K562 (cell line): ENCODE data around the gene CCDC124. TPM values are rescaled to one million over a fixed set of nuclear protein-coding genes. Genes with fewer than 3 reads are reported as not detected.

Experiments used
- ATAC-seq: fragments of 200-7000 bp; cut with Tn5 transposase; 3 replicates; pipeline ENCODE4 v1.9.1; 2020; ENCODE audit warnings: moderate library complexity
- BruUV-seq: library from RNA; stranded (reverse); fragments of 400-500 nt; replicated peaks from 2 replicates; lab custom pipeline; 2021; lab: Mats Ljungman, UMichigan
- CTCF ChIA-PET: fragments of 300-600 bp; formaldehyde crosslinking; extraction: SDS; loops from one replicate; lab custom pipeline; 2021; ENCODE audit warnings: low intra/inter-chr PET ratio; lab: Yijun Ruan, JAX
- POLR2A ChIA-PET: fragments of 300-600, 350-650 bp; sonication (Branson Sonifier 250); formaldehyde crosslinking; extraction: SDS; loops from one replicate; lab custom pipeline; 2021; ENCODE audit warnings: antibody characterized with exemption, inconsistent platforms; lab: Yijun Ruan, JAX
- DNase-seq, 4 experiments: peaks; one replicate each; pipeline versions ENCODE4 v3.0.0 to v3.0.0-alpha.2; 2011 to 2018; ENCODE audit warnings: low spot score in 3 of 4, mixed read lengths in 3 of 4; ENCODE audit errors: extremely low read depth in 1 of 4
- FAIRE-seq: peaks from 2 replicates; lab custom pipeline; 2011; peaks lifted over from hg19 to GRCh38; lab: Jason Lieb, UNC
- H2AFZ ChIP-seq: 2 replicates; pipeline ENCODE4 v1.6.0; 2011; ENCODE audit warnings: low read depth, low read length, control low read depth, inconsistent platforms
- H3K27ac ChIP-seq: fragments of 200-600 bp; 3 replicates; pipeline ENCODE4 v1.8.0; 2011; ENCODE audit warnings: low read depth, mild to moderate bottlenecking, control low read depth, inconsistent platforms, low read length, moderate library complexity, mixed read lengths; ENCODE audit errors: extremely low read depth
- H3K27me3 ChIP-seq, 2 experiments: fragments of 300-600 bp in 1 of 2; 2 replicates in 1 of 2; 3 replicates in 1 of 2; pipeline versions ENCODE4 v1.6.0 to v1.8.0; 2011; ENCODE audit warnings: inconsistent platforms in 2 of 2, low read length in 2 of 2, mild to moderate bottlenecking in 1 of 2, mixed read lengths in 1 of 2, moderate library complexity in 1 of 2; ENCODE audit not compliant: control insufficient read depth in 2 of 2, insufficient read depth in 2 of 2
- H3K36me3 ChIP-seq: fragments of 300-600 bp; 3 replicates; pipeline ENCODE4 v1.8.0; 2011; ENCODE audit warnings: mild to moderate bottlenecking, low read length, inconsistent platforms; ENCODE audit not compliant: control insufficient read depth, insufficient read depth
- H3K4me1 ChIP-seq, 2 experiments: fragments of 200-600 bp in 1 of 2; replicated peaks in 1 of 2; 2 replicates in 1 of 2; 3 replicates in 1 of 2; pipeline versions ENCODE4 v1.5.1 to v1.8.0; 2011; ENCODE audit warnings: inconsistent platforms in 2 of 2, low read length in 2 of 2, mild to moderate bottlenecking in 1 of 2, mixed read lengths in 1 of 2, moderate library complexity in 1 of 2; ENCODE audit not compliant: control insufficient read depth in 2 of 2, insufficient read depth in 2 of 2
- H3K4me2 ChIP-seq: 2 replicates; pipeline ENCODE4 v1.6.1; 2011; ENCODE audit warnings: low read length, control low read depth, inconsistent platforms, mixed read lengths; ENCODE audit not compliant: insufficient read depth
- H3K4me3 ChIP-seq: fragments of 200-600 bp; sonication (generic), shearing (Covaris generic); 2 replicates; pipeline ENCODE4 v1.5.1; 2016; ENCODE audit warnings: control low read depth, inconsistent platforms
- H3K79me2 ChIP-seq: fragments of 200-600 bp; 3 replicates; pipeline ENCODE4 v1.8.0; 2011; ENCODE audit warnings: low read length, inconsistent platforms; ENCODE audit not compliant: control insufficient read depth, insufficient read depth
- H3K9ac ChIP-seq, 2 experiments: 2 replicates each; pipeline versions ENCODE4 v1.6.0 to v1.6.1; 2011; ENCODE audit warnings: low read depth in 2 of 2, low read length in 2 of 2, control low read depth in 1 of 2, inconsistent platforms in 1 of 2, mild to moderate bottlenecking in 1 of 2, mixed read lengths in 1 of 2; ENCODE audit not compliant: insufficient read depth in 1 of 2
- H3K9me1 ChIP-seq: one replicate; pipeline ENCODE4 v1.6.0; 2011; ENCODE audit warnings: inconsistent platforms, mild to moderate bottlenecking, low read length, moderate library complexity; ENCODE audit not compliant: control insufficient read depth, insufficient read depth
- H3K9me3 ChIP-seq: replicated peaks from 2 replicates; pipeline ENCODE4 v1.5.1; 2011; ENCODE audit warnings: low read depth, low read length, inconsistent platforms; ENCODE audit not compliant: control insufficient read depth, insufficient read depth
- H4K20me1 ChIP-seq: replicated peaks from 2 replicates; pipeline ENCODE4 v1.6.1; 2011; ENCODE audit warnings: low read length, inconsistent platforms, mixed read lengths; ENCODE audit not compliant: control insufficient read depth, insufficient read depth
- HDAC6 ChIP-seq: IDR thresholded peaks from 2 replicates; pipeline ENCODE4 v1.6.1; 2012; ENCODE audit warnings: low read depth, mild to moderate bottlenecking, control low read depth, inconsistent platforms, low read length, moderate library complexity
- NKRF ChIP-seq: fragments of 450-650 bp; IDR thresholded peaks from 2 replicates; pipeline ENCODE4 v1.6.1; 2016; ENCODE audit warnings: borderline replicate concordance
- WGBS: fragments of 100-300 bp; shearing (Covaris generic); methylation state at CpG from one replicate; pipeline ENCODE4 v1.1.6; 2016; ENCODE audit warnings: low coverage, mixed read lengths; ENCODE audit not compliant: insufficient coverage; ENCODE audit errors: missing lambda C conversion rate; 5-methylcytosine and 5-hydroxymethylcytosine counted together
- in situ Hi-C: fragments of 300-500 bp; cut with MboI; formaldehyde crosslinking; loops from 4 replicates; pipeline ENCODE4 v1.15.0; 2018; ENCODE audit warnings: inconsistent platforms, mixed read lengths
- intact Hi-C: fragments of 100-400 bp; cut with micrococcal nuclease; formaldehyde crosslinking; loops from 2 replicates; pipeline ENCODE4 v1.14.2; 2022
- polyA plus RNA-seq, 8 experiments: library from polyadenylated mRNA; depleted of rRNA in 4 of 8; stranded (reverse) in 5 of 8; unstranded in 3 of 8; fragments of >200 nt; fragmentation: Nextera tagmentation in 2 of 8; fragmentation: Illumina TruSeq in 1 of 8; extraction: Ambion mirVana in 2 of 8; extraction: Trizol in 1 of 8; gene quantifications; 2 replicates each; pipeline versions ENCODE4 v1.2.1 to v1.2.3, GENCODE V29; 2011 to 2014; ENCODE audit warnings: inconsistent platforms in 1 of 8, missing spikeins in 1 of 8
- total RNA-seq, 7 experiments: library from RNA; depleted of rRNA in 6 of 7; stranded (reverse); fragments of >200 nt in 6 of 7; fragmentation: Illumina TruSeq in 2 of 7; extraction: Trizol in 2 of 7; gene quantifications; 2 replicates each; pipeline versions ENCODE4 v1.2.1 to v1.2.3, GENCODE V29; 2011 to 2021; ENCODE audit warnings: low replicate concordance in 1 of 7

The CCDC124 gene
- total and polyA plus RNA-seq, 9 of the 15 experiments (the other 6 are each of a cell fraction or from before 2014, with no cell fraction given): 5.8 to 234 (median 40.1) TPM

DNA sequence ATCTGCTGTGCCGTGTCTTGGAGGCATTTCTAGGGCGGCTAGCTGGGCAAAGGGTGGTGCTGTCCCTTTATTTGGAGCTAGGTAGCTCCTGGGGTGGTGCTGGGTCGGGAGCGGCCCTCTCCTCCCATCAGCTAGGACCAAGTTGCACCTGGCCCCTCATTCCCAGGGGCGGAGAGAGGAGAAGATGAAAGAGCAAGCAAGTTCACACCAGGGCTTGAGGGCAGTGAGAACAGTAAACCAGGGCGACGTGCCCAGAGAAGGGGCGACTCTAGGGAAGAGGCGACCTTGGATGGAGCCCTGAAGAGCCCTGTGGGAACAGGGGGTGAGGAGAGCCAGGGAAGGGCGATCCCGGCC is 17.1 kb downstream of the CCDC124 start:
- Histone ChIP-seq H3K27ac (no peak overlapping the region), H3K36me3 (peaks cover 4% of the 10 kb centered on the region; the same call in 2 of the 3 replicates), H3K4me2 (peak overlapping the region; percentile 65), H3K4me3 (no peak overlapping the region), H3K79me2 (no peaks in the 10 kb centered on the region), H4K20me1 (no peaks in the 10 kb centered on the region), H3K9me3 (no peaks in the 10 kb centered on the region), H3K9me1 (no peaks in the 10 kb centered on the region), H3K9ac (peak overlapping the region in 1 of 2 experiments; percentile 77; a peak in 2 of 4 replicates), H3K27me3 (no peaks in the 10 kb centered on the region), H2AFZ (peak overlapping the region; percentile 84), H3K4me1 (peaks cover 61 to 83% of the 10 kb centered on the region in 2 experiments)
- DNase-seq: no peak
- no TSS peak for BruUV-seq
- CTCF ChIA-PET: interaction anchor here (1.9 kb wide), 1 partner anchor 47 kb away, joined by 5 read pairs; no protein-coding TSS in a partner anchor
- in situ Hi-C loops: loop anchor here (10.0 kb wide), 1 partner anchor 45 kb away; no protein-coding TSS in a partner anchor
- no peak for FAIRE-seq
- intact Hi-C loops: loop anchor here (10.0 kb wide), 1 partner anchor 205 kb away; the partner anchor contains the start of gene PIK3R2
- POLR2A ChIA-PET: interaction anchor here (0.6 kb wide), 1 partner anchor 169 kb away, joined by 3 read pairs; no protein-coding TSS in a partner anchor
- no peak for ATAC-seq
- no peak for TF ChIP-seq NKRF
- TF ChIP-seq HDAC6: no peak
- 32% methylated on average over 11 of the region's 11 CpGs for WGBS
